SHP77 (cell line): ENCODE data around the gene OSBPL6.
"Not testable (repeated sequence)": the region's sequence is repeated elsewhere in the genome, so short reads cannot be mapped to it uniquely, and the experiment has no call there.

Source experiments
- DNase-seq, 2 experiments: peaks; one replicate each; lab custom pipeline; 2025; lab: John Stamatoyannopoulos, UW

OSBPL6 gene

DNA sequence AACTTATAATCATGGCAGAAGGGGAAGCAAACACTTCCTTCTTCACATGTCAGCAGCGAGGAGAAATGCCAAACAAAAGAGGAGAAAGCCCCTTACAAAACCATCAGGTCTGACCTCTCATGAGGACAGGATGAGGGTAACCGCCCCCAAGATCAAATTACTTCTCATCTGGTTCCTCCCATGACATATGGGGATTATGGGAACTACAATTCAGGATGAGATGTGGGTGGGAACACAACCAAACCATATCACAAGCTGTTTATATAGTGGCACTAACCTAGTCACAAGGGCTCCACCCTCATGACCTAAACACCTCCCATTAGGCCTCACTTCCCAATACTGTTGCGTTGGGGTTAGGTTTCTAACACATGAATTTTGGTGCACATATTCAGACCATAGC, 110.0 kb downstream of the OSBPL6 start:
- DNase-seq: no peak

DNA sequence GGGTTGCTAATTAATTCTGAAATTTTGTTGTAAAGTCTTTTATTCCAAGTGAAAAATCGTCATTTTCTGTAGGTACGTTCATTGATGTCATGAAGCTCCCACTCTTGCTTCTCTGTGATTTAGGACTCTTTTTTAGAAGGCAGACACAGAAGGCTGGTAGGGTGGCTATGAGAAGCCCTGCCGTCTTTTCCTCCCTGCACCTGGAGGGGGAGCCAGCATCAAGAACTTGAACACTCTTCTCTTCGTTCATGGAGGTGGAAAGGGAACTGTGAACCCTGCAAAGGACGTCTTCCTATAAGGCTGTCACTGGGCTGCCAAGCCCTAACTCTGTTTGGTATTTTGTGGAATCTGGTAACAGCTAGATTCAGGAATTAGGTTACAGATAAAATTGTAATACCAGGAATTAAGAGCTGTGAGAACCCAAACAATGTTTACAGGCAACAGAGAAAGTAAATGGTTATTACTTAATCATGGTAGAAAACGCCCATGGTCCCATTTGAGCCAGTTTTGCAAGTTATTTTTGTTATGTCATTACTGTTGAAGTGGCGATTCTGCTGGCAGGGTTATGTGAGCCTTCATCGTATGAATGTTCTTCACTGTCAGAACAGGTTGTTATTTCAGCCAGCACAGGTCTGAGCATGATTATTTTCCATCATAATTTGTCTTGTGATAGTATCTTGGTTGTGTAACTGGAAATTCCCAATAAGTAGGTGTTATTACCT, 112.2 kb downstream of the OSBPL6 start:
- DNase-seq: peak in 1 of 2 experiments; percentile 12

DNA sequence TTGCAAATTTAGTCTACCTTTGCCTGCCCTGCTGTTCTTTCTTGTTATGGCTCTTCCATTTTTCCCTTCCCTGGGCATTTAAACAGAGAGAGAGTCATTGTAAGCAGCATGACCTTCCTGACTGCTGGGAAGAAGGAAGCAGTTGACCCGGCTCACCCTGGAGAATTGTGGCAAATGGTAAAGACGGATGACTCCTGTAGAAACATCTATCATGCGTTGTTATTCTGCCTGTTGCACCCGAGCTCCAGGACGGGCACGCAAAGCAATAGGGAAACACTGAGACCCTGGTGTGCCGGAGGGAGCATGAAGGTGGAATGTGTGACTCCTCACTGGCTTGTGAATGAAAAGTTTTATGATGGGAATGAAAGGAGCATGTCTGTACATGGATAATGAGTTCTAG, 113.3 kb downstream of the OSBPL6 start:
- DNase-seq: no peak

DNA sequence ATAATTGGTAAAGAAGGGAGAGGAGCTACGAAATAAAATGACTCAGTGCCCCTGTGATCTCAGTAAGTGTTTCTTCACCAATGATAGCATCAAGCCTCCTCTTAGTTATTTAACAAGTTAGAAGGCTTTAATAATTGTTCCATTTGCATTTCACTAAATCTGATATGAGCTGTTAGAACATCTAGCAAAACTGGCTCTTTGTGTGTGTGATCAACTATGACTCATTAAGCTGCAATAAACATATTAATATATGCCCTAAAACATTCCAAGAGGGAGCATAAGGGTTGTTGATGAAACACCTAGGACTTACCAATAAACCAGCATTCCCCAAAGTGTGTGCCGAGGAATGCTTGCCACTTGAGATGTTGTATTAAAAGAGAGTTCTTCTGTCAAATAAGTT, 115.2 kb downstream of the OSBPL6 start:
- no peak for DNase-seq

DNA sequence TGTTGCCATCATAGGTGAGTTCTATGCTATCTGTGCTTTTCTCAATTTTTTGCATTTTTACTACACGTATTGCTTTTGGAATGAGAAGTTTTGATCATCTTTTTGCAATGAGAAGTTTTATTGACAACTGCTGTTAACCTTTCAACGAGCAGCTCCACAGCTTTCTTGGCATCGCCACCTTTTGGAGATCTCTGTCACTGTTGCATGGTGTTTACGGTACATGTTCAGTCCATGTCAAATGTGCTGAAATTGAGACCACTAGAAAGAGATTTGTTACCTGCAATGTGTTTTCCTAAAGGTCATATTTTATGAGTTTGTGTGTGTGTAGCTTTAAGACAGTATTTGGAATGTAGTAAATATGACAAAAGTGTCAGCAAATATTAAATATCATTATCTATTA, 120.8 kb downstream of the OSBPL6 start:
- no peak for DNase-seq

DNA sequence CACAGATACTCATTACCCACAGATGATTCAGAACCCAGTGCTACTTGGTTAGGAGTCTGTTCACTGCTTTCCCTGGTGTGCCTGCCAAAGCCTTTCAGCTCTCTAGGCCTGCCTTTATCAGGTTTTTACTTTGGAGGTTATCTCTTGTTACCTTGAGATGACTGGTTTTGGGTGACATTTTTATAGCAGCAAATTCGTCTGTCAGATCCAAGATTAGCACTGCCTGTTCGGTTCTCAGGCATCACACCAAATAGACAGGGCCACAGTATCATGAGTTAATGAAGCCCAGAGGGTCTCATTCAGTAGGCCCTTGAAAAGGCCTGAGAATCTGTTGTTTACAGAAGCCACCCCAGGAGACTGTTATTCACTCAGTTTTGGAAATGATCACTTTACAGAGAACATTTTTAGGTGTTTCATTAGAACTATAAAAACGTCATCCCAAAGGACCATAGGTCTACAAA, 121.2 kb downstream of the OSBPL6 start:
- no peak for DNase-seq

DNA sequence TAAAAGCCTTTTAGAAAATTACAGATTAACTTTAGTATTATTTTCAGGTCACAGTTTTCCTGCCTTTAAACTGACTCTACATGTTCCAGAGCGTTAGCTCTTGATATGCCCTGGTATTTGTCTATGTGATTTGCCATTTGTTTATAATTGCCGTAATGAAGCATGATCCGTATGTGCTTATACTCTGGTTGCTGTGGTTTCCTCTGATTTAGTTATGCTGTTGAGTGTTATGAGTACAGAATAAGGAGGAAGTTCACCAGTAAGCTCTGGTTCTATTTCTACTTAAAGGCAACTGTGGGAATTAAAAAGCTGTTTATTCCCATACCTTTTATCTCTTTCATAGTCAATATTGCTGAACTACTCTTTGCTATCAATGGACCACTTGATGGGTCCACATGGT, 123.5 kb downstream of the OSBPL6 start:
- DNase-seq: no peak

DNA sequence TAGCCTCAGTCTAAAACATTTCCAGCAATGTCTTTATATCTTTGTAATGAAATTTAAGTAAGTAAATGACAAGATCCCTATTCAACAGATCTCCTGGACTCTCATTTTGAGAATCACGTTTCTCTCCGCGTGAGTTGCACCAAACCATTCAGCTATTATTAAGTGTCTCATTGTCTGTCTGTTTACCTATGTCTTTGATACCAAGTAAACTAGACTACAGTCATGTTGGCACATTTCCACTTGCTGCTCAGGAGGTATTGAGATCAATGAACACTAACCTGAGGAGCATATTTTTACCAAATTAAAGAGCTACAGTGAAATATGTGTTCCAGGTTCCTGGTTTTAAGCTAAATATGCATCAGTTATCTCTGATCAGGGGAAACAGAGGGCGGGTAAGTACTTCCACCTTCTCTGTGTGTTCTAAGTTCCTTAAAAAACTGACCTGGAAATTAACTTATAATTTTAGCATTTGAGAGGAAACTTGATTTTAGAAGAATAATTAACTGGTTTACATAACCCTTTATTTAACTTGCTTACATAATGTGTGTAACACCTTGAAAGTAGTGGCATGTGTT, 125.8 kb downstream of the OSBPL6 start:
- DNase-seq: no peak

DNA sequence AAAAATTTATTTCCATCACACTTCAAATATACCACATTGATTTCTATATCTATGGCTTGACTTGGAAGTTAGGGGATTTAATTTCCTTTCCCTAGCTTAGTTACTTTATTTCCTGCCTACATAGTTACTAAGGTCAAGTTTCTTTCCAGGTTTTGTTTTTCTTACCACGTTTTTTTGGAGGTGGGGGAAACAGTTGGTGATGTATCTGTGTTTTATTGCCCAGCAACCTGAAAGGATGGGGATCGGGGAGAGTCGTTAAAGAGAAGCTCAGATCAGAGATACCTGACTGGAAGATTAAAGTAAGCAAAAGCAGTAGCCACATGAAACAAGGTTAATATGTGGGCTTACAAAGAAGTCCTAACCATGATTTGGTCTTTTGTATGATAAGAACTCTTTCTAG, 127.8 kb downstream of the OSBPL6 start:
- DNase-seq: no peak

DNA sequence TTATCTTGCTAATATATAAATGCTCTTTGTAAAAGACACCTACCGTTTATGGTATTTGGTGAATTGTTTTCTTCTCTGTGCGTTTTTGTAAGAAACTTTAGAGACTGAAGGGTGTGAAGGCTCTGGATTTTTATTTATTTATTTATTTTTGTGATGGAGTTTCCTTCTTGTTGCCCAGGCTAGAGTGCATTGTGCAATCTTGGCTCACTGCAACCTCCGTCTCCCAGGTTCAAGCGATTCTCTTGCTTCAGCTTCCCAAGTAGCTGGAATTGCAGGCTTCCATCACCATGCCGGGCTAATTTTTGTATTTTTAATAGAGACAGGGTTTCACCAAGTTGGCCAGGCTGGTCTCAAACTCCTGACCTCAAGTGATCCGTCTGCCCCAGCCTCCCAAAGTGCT, 129.0 kb downstream of the OSBPL6 start:
- DNase-seq: not testable (repeated sequence)

- no peak for DNase-seq
These were observed 129.8 kb downstream of the OSBPL6 start for GRCh38 chr2:178324077-178324476.

- DNase-seq: no peak
These were observed 131.0 kb downstream of the OSBPL6 start for GRCh38 chr2:178325268-178325667.

GRCh38 chr2:178327516-178327915, 133.2 kb downstream of the OSBPL6 start:
- DNase-seq: no peak

DNA sequence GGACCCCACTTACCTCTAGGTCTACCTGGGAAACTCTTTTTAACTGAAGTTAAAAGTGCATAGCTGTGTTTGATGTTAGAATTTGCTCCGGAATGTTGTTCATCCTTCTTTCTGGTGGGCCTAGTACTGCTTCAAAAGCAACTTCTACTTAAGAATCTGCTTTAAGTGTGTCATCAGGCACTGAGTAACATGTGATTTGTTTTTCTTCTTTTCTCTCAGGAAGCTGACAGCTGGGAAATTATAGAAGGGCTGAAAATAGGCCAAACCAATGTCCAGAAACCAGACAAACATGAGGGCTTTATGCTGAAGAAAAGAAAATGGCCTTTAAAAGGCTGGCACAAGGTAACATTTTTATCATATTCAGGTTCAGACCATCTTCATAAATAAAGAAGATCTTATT, 133.7 kb downstream of the OSBPL6 start:
- DNase-seq: no peak

DNA sequence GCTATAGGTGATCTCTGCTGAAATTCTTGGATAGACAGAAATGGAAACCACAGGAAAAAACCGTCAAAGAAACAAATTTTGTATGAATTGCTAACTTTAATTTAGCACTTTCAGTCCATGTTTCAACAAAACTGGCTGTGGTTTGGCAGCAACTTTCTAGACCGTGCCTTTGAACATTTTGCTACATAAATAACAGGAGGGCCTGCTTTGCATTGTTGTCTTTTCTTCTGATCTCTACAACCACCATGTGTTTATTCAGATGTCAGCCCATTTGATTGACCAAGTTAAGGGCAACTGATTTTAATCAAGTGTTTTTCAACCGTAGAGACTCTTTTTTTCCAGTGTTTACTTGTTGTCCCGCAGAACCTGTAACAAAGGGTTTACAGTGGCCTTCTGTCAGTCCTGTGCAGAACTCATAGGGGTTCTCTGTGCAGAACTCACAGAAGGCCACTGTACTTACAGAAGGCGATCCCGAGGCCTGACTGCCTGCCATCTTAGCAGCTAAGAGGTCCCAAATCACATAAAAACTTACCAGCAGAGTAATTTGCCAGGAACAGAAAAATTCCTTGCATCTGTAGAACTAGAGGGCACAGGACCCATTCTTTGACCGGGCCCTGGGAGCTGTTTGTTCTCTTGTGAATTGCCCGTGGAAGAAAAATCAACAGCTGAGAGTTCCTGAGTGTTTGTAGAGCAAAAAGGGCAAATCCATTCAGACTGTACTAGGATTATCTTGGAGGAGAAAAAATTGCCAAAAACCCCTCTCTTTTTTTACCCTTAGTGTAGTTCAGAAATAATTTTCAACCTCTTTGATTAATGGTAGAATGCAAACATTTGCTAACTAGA, 136.1 kb downstream of the OSBPL6 start:
- no peak for DNase-seq

- DNase-seq: no peak
These were observed 137.4 kb downstream of the OSBPL6 start for GRCh38 chr2:178331474-178332432.

DNA sequence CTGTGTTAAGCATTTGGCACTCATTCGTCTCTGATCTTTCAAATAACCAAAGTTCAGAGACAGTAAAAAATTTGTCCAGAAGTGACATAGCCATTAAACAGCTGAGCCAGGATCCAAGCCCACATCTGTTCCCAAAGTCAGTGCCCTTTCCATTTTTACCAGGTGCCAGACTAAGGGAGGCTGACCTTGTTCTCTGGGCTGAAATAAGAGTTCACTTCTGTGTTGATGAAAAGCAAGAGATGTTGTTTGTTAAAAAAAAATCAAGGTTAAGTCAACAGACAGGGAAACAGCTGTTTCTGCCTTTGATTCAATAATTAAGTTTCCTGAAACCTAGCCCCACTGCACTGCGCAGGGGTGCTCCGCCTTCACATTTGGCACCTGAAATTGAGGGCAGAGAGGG, 139.5 kb downstream of the OSBPL6 start:
- DNase-seq: no peak

DNA sequence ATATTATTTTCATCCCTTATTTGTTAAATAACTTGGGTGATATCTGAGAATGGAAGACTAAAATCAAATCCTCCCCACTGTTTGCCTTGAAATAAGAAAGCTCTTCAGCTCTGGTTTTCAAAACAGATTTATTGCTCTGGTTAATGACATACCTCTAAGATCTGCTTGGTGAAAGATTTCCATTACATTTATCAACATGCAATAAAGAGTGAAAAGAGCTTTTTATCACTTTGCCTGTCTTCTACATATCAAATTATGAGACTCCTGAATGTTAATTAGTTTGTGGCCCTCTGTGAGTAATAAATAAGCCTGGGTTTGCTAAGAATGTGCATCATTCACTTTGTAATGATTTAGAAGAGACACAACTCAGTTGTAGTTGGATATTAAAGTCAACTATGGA, 140.9 kb downstream of the OSBPL6 start:
- DNase-seq: no peak

GRCh38 chr2:178344121-178344520, 149.8 kb downstream of the OSBPL6 start:
- DNase-seq: no peak

GRCh38 chr2:178345951-178346350, 151.6 kb downstream of the OSBPL6 start:
- DNase-seq: no peak

GRCh38 chr2:178350051-178350450, 155.7 kb downstream of the OSBPL6 start:
- no peak for DNase-seq

DNA sequence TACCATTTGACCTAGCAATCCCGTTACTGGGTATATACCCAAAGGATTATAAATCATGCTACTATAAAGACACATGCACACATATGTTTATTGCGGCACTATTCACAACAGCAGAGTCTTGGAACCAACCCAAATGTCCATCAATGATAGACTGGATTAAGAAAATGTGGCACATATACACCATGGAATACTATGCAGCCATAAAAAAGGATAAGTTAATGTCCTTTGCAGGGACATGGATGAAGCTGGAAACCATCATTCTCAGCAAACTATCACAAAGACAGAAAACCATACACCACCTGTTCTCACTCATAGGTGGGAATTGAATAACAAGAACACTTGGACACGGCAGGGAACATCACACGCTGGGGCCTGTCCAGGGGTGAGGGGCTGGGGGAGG, 163.4 kb downstream of the OSBPL6 start:
- DNase-seq: not testable (repeated sequence)
